Measurements from ENCODE around the gene UBE2E3.

DNA sequence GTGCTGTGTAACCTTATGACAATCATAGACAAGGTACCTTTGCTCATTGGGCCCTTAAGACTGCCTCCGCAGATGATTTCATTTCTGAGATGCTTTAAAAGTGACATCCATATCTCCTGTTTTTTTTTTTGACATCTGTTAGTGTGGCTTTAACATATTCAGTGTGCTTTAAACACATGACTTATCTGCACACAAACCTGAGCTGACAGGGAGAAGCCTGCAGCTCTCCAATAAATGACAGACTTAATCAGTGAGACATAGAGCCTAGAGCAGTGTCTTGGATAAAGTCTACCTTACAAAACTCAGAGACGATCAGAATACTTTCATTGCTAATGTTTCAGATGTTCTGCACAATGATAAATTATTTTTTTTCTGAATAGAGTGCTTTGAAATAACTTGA, 130.7 kb downstream of the UBE2E3 start:
- TF ChIP-seq, protein P1, sequence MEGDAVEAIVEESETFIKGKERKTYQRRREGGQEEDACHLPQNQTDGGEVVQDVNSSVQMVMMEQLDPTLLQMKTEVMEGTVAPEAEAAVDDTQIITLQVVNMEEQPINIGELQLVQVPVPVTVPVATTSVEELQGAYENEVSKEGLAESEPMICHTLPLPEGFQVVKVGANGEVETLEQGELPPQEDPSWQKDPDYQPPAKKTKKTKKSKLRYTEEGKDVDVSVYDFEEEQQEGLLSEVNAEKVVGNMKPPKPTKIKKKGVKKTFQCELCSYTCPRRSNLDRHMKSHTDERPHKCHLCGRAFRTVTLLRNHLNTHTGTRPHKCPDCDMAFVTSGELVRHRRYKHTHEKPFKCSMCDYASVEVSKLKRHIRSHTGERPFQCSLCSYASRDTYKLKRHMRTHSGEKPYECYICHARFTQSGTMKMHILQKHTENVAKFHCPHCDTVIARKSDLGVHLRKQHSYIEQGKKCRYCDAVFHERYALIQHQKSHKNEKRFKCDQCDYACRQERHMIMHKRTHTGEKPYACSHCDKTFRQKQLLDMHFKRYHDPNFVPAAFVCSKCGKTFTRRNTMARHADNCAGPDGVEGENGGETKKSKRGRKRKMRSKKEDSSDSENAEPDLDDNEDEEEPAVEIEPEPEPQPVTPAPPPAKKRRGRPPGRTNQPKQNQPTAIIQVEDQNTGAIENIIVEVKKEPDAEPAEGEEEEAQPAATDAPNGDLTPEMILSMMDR (IDR thresholded peaks at IDR 0.05; ENCODE audit: low read length), result no peak
- no peak for TF ChIP-seq EZH2 (IDR thresholded peaks at IDR 0.05; ENCODE audit: borderline replicate concordance, low read length)
